HG03159 (cell line): ENCODE measurements around the gene ESCO1.

Experiments
- ATAC-seq: cut with Tn5 transposase; IDR thresholded peaks from one replicate; pipeline ENCODE4 v1.9.1; 2021; ENCODE audit warnings: mild to moderate bottlenecking, moderate library complexity; ENCODE audit not compliant: unreplicated experiment

The ESCO1 gene

DNA sequence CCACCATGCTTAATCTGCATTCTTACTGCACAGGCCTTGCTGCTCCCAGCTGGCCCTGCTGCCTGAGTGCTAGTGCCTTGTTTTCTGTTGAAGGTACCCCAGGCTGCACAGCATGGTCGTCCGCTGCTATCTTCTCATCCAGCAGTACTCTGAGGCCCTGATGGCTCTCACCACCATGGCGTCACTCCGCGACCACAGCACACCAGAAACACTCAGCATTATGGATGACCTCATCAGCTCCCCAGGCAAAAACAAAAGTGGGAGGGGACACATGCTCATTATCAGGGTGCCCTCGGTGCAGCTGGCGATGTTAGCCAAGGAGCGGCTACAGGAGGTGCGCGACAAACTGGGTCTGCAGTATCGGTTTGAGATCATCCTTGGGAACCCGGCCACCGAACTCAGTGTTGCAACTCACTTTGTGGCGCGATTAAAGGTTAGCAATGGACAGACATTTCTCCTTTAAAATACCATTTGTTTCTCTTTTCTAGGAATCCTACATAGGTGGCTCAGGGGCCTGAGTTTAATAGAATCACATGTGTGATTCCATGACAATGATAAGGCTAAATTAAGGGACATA is 110.5 kb downstream of the ESCO1 start:
- no peak for ATAC-seq

DNA sequence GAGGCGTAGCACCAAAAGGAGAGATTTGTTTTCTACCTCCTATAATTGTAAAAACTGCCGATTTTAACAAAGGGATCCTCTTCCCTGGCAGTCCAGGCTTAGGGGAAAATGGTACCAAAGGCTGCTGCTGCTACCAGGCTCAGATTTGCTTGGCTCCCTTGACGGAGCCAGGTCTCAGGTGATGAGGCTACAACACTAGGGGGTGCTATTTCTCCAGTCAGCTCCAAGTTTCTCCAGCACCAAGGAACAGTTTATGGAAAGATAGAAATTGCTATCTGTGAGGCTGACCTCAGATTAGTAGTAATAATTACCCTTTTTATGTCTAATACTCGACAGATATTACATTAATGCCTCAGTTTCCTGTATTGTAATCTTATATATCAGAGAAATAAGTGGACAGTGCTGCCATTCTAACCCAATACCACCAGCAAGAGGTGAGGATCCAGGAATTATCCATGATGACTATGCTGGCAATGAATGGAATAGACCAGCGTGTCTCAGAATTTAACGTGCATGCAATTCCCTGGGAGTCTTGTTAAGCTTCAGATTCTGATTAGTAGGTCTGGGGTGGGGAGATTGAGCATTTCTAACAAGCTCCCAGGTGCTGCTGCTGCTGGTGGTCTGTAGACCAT is 111.3 kb downstream of the ESCO1 start:
- no peak for ATAC-seq

DNA sequence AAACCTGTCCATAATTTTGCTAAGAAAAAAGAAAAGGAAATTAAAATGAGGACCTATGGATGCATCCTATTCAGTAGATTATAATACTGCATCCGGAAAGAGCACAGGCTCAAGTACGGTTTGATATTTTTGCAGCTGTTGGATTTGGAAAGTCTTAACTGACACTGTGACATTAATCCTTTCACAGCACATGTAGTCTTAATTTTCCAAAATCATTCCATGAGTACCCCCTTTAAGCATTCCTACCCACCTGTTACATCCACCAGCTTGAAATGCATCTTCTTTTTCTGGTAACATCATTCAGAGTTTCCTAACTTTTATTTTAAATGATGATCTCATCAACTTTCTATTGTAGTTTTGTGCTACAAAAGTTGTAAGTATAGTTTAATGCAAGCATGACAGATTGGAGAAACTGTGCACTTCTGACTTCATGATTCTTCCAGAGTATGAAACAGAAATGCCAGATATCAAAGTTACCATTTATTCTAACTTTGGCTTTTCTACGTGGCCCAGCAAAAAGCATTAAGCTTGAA is 113.5 kb downstream of the ESCO1 start:
- no peak for ATAC-seq

DNA sequence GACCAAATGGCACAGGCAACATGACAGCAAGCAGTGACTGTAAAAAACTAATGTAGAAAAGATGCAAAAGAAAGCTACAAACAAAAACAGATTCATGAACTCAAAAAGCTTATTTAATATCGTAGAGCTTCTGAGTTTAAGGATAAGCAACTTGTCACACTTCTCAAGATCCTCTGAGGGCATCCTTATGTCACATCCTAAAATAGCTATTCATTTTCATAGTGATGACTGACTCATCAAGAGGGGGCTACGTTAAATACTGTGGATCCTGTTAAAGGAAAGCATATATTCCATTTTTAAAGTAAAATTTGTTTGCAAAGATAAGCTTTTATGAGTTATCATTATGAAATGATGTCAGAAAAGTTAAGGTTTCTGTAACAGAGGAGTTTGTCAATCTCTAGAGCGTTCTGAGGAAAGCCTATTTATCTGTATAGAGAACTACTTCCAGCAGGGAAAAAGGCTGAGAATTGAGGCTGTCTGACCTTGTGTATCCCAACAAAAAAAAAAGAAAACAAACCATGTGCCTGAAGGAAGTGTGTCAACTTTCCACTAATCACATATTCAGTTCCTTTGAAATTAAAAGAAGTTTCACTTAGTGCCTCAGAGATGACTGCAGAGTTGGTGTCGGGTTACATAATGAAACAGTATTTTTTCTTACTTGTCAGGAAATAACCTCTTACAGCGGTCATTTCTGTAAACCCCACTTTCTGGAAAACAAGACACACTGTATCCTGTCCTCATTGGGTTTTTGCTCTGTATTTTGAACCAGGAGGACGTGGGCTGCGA is 115.5 kb downstream of the ESCO1 start:
- ATAC-seq, result no peak

DNA sequence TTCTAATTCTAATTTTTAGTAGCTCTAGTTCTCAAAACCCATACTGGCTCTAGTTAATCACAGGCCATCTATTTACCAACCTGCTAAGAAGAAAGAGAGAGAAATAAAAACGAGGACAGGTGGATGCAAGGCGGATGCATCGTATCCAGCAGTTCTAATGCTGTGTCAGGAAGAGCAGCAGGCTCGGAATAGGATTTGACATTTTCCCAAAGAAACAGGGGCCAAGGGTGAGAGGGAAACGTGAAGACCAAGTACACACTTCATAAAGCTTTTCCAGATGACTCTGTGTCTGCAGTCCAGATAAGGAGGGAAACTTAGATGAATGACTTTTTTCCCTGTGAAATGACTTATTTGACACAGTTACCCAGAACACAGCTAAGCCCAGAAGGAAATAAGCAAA is 117.5 kb downstream of the ESCO1 start:
- ATAC-seq, result no peak

DNA sequence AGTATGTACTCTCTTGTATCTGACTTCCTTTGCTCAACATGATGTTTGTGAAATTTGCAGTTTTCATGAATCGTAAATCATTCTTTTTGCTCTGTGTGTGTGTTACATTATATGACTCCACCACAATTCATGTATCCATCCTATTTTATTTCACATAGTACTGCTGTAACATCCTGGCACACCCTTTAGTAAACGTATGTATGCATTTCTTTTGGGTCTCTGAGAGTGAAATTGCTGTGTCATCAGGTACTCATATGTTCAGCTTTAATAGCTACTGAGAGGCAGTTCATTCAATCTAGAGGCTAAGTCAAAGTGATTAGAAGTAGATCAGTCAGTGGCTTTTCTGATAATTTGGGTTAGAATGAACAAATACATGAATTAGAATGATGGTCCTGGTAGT is 118.8 kb downstream of the ESCO1 start:
- no peak for ATAC-seq

DNA sequence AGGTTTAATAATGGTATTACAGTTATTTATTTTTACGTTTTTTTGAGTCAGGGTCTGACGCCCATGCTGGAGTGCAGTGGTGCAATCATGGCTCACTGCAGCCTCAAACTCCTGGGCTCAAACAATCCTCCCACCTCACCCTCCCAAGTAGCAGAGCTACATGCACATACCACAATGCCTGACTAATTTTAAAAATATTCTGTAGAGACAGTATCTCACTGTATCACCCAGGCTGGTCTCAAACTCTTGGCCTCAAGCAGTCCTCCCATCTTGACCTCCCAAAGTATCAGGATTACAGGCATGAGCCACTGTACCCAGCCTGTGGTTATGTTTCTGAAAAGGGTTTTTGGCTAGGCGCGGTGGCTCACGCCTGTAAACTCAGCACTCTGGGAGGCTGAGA is 120.8 kb downstream of the ESCO1 start:
- ATAC-seq, result no peak
